ENCODE data around the gene MED19. TPM values are rescaled to one million over a fixed set of nuclear protein-coding genes. Genes with fewer than 3 reads are reported as not detected.

Gene MED19
- total RNA-seq, result 10 to 100 TPM in 2 of 4 donors, 1 to 10 TPM in 2; 6.2 to 22.1 (median 12.0) TPM

GRCh38 chr11:57711414-57712255 is at the start of gene MED19:
Gene MED19 (minus strand): TSS chr11:57712215. CDS start chr11:57712179, 36 bp downstream.
- in situ Hi-C loops (cut with MboI; ENCODE audit: low pct_ligation_motif_present in 1 of 4, low pct_unique_long_range_greater_than_20kb in 1 of 4, low sequenced_read_pairs in 3 of 4), result no loop called here

GRCh38 chr11:57758174-57758573 is 46.2 kb upstream of the MED19 start:
- TF ChIP-seq CTCF (IDR thresholded peaks at IDR 0.05) (no peak), POLR2A (IDR thresholded peaks at IDR 0.05) (no peak)
- 91 to 100% methylated on average over 1 to 3 of the region's 3 CpGs for WGBS, 2 donors (ENCODE audit: low coverage in 1 of 2)
- no peaks in the 10 kb centered on the region for H3K9me3 ChIP-seq
- no peak overlapping the region for H3K27ac ChIP-seq
- no peaks in the 10 kb centered on the region for H3K27me3 ChIP-seq
- in situ Hi-C loops (cut with MboI; ENCODE audit: low pct_ligation_motif_present in 1 of 4, low pct_unique_long_range_greater_than_20kb in 1 of 4, low sequenced_read_pairs in 3 of 4) (no loop called here), intact Hi-C loops (cut with DNase I; ENCODE audit: low total_unique reads) (no loop called here)
- H3K36me3 ChIP-seq, result no peaks in the 10 kb centered on the region
- H3K4me3 ChIP-seq, result no peak overlapping the region
- H3K4me1 ChIP-seq, result peaks cover 0 to 8% (median 3%) of the 10 kb centered on the region in 4 donors
- DNase-seq, result no peak

More at GRCh38 chr11:57711414-57712255, at the start of gene MED19:
- WGBS, 2 donors (ENCODE audit: low coverage in 1 of 2), result 8% methylated on average over 44 of the region's 51 CpGs; no CpG with 5 or more reads in 1 of the 2 donors
- peak; percentile 88 for DNase-seq
- intact Hi-C loops (cut with DNase I; ENCODE audit: low total_unique reads), result no loop called here
- H3K9me3 ChIP-seq, result no peaks in the 10 kb centered on the region
- TF ChIP-seq POLR2A (IDR thresholded peaks at IDR 0.05) (peak; percentile 72), EP300 (IDR thresholded peaks at IDR 0.05; ENCODE audit: low read depth) (no peak), CTCF (IDR thresholded peaks at IDR 0.05) (no peak), POLR2AphosphoS5 (IDR thresholded peaks at IDR 0.05) (peak in 2 of 3 donors; percentile 65 to 66)
- H3K36me3 ChIP-seq, result no peaks in the 10 kb centered on the region
- H3K27me3 ChIP-seq, result no peaks in the 10 kb centered on the region
- H3K27ac ChIP-seq, result peak within 1 kb of the TSS; percentile 89 to 97 (median 94)
- H3K4me1 ChIP-seq, result peaks cover 22 to 39% (median 29%) of the 10 kb centered on the region in 4 donors
- H3K4me3 ChIP-seq, result peak within 1 kb of the TSS; percentile 82 to 97 (median 90)

- TF ChIP-seq CTCF (IDR thresholded peaks at IDR 0.05) (no peak), EP300 (IDR thresholded peaks at IDR 0.05; ENCODE audit: low read depth) (no peak), POLR2A (IDR thresholded peaks at IDR 0.05) (no peak), POLR2AphosphoS5 (IDR thresholded peaks at IDR 0.05) (no peak)
- 97 to 100% methylated on average over 2 to 30 of the region's 30 CpGs for WGBS, 2 donors (ENCODE audit: low coverage in 1 of 2)
- Histone ChIP-seq H3K27me3 (no peaks in the 10 kb centered on the region), H3K27ac (no peak overlapping the region), H3K36me3 (no peaks in the 10 kb centered on the region), H3K9me3 (no peaks in the 10 kb centered on the region), H3K4me3 (no peak overlapping the region), H3K4me1 (peaks cover 0 to 11% (median 6%) of the 10 kb centered on the region in 4 donors)
- in situ Hi-C loops (cut with MboI; ENCODE audit: low pct_ligation_motif_present in 1 of 4, low pct_unique_long_range_greater_than_20kb in 1 of 4, low sequenced_read_pairs in 3 of 4) (no loop called here), intact Hi-C loops (cut with DNase I; ENCODE audit: low total_unique reads) (no loop called here)
- DNase-seq, result no peak
These were observed 40.9 kb upstream of the MED19 start for GRCh38 chr11:57752954-57753353.

GRCh38 chr11:57751676-57752253 is 39.8 kb upstream of the MED19 start, which contains the start of gene BTBD18:
Gene BTBD18 (minus strand): TSS chr11:57751819. CDS start chr11:57751188, 631 bp downstream.
- intact Hi-C loops (cut with DNase I; ENCODE audit: low total_unique reads), result no loop called here
- Histone ChIP-seq H3K4me1 (peaks cover 0 to 11% (median 6%) of the 10 kb centered on the region in 4 donors), H3K4me3 (no peak within 1 kb of the TSS), H3K27me3 (no peaks in the 10 kb centered on the region), H3K36me3 (no peaks in the 10 kb centered on the region), H3K27ac (peak within 1 kb of the TSS in 1 of 4 donors; percentile 2), H3K9me3 (no peaks in the 10 kb centered on the region)
- in situ Hi-C loops (cut with MboI; ENCODE audit: low pct_ligation_motif_present in 1 of 4, low pct_unique_long_range_greater_than_20kb in 1 of 4, low sequenced_read_pairs in 3 of 4), result no loop called here
- TF ChIP-seq EP300 (IDR thresholded peaks at IDR 0.05; ENCODE audit: low read depth) (no peak), POLR2AphosphoS5 (IDR thresholded peaks at IDR 0.05) (no peak), CTCF (IDR thresholded peaks at IDR 0.05) (peak; percentile 43 to 69 (median 53)), POLR2A (IDR thresholded peaks at IDR 0.05) (no peak)
- peak; percentile 48 for DNase-seq
- WGBS, 2 donors (ENCODE audit: low coverage in 1 of 2), result 47 to 83% methylated on average over 1 to 10 of the region's 10 CpGs

Data from transverse colon (tissue), 4 donors.